Activated CD4-positive, alpha-beta memory T cell treated with anti-CD3 and anti-CD28 coated beads, Interleukin-2, amount 10 ng/mL, durations not matched to agents 7 days and 5 days (primary cell): ENCODE data around the gene CNIH1. TPM values are rescaled to one million over a fixed set of nuclear protein-coding genes. Genes with fewer than 3 reads are reported as not detected.
A peak's percentile ranks its signal among the peaks of the same experiment; 100 is the strongest.

Source experiments
- CTCF ChIA-PET: fragments of 350-600 bp; sonication (Branson Sonifier 250); formaldehyde crosslinking; loops from one replicate; lab custom pipeline; 2021; ENCODE audit warnings: antibody characterized with exemption, inconsistent platforms; lab: Charles Lee
- POLR2A ChIA-PET: fragments of 350-600 bp; sonication (Branson Sonifier 250); formaldehyde crosslinking; loops from one replicate; lab custom pipeline; 2021; ENCODE audit warnings: antibody characterized with exemption; lab: Charles Lee
- DNase-seq: peaks from one replicate; pipeline ENCODE4 v3.0.0-alpha.2; 2020
- H3K27ac Mint-ChIP-seq: one replicate; pipeline ENCODE4 v1.8.0; 2021; ENCODE audit warnings: mild to moderate bottlenecking, mixed read lengths
- H3K27me3 Mint-ChIP-seq: one replicate; pipeline ENCODE4 v1.8.0; 2021; ENCODE audit warnings: mixed read lengths
- H3K36me3 Mint-ChIP-seq: one replicate; pipeline ENCODE4 v1.8.0; 2021; ENCODE audit warnings: low read depth, mixed read lengths
- H3K4me1 Mint-ChIP-seq: one replicate; pipeline ENCODE4 v1.8.0; 2021; ENCODE audit warnings: mixed read lengths
- H3K4me3 Mint-ChIP-seq: one replicate; pipeline ENCODE4 v1.8.0; 2021; ENCODE audit warnings: mild to moderate bottlenecking, mixed read lengths
- H3K9me3 Mint-ChIP-seq: one replicate; pipeline ENCODE4 v1.8.0; 2021; ENCODE audit warnings: mixed read lengths
- total RNA-seq, 2 experiments: library from RNA; stranded (reverse); gene quantifications; one replicate each; pipeline ENCODE4 v1.2.3, GENCODE V29; 2021

CNIH1 gene
- 10 to 100 TPM; 66.2 to 69.2 TPM for total RNA-seq

DNA sequence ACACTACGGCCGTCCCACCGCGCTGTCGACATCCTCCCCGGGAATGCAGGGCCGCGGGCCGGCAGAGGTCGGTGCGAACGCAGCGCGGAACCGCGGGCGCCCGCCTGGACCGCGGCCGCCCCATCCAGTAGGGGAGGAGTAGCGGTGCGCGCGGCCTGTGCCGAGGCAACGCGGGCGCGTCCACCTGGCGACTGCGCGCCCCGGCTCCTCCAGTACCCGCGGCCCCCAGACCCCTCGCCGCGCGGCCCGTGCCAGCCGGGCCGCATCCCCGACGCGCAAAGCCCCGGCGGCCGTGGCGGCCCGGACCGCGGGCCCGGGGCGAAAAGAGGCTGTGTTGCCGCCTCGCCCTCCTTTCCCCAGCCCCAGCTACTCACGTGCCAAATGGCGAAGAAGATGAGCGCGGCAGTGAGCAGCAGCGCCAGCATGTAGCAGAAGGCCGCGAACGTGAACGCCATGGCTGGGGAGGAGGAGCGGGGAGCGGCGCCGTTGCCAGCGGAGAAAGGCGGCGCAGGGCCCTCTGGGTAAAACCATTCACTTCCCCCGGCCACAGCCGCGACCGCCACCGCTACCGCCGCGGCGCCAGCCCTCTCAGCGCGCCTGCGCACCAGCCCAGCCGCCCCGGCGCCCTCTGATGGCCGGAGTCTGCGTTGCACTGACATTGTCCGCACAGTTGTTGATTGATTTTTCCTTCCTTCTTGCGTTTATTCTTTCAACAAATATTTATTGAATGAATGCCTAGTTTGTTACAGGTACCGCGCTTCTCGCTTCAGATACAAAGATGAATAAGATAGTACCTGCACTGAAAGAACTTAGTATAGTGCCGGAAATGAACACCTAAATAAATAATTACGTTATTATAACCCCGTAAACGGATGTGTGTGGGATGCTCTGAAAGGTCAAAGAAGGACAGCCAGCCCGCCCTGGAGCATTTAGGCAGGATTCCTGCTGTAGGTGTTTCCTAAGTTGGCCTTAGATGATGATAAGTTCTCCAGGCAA is at the start of gene CNIH1:
TSS of gene CNIH1 (minus strand) at position 502 of the 996 bp plus-strand sequence. CDS start at position 455, 47 bp downstream.
- ChIA-PET CTCF (interaction anchor here (0.6 to 1.1 kb wide), 8 partner anchors 9 to 332 kb away, joined by 3 to 9 read pairs (median 4); partner anchors contain the start of genes CGRRF1 and GMFB), POLR2A (interaction anchor here (2.7 kb wide), 1 partner anchor 44 kb away, joined by 24 read pairs; the partner anchor contains the start of gene CDKN3)
- peaks cover 24% of the 10 kb centered on the region for H3K36me3 Mint-ChIP-seq
- peaks cover 7% of the 10 kb centered on the region for H3K27me3 Mint-ChIP-seq
- peak within 1 kb of the TSS; percentile 81 for H3K4me3 Mint-ChIP-seq
- peaks cover 41% of the 10 kb centered on the region for H3K4me1 Mint-ChIP-seq
- no peaks in the 10 kb centered on the region for H3K9me3 Mint-ChIP-seq
- DNase-seq, result peak; percentile 94
- peak within 1 kb of the TSS; percentile 83 for H3K27ac Mint-ChIP-seq

DNA sequence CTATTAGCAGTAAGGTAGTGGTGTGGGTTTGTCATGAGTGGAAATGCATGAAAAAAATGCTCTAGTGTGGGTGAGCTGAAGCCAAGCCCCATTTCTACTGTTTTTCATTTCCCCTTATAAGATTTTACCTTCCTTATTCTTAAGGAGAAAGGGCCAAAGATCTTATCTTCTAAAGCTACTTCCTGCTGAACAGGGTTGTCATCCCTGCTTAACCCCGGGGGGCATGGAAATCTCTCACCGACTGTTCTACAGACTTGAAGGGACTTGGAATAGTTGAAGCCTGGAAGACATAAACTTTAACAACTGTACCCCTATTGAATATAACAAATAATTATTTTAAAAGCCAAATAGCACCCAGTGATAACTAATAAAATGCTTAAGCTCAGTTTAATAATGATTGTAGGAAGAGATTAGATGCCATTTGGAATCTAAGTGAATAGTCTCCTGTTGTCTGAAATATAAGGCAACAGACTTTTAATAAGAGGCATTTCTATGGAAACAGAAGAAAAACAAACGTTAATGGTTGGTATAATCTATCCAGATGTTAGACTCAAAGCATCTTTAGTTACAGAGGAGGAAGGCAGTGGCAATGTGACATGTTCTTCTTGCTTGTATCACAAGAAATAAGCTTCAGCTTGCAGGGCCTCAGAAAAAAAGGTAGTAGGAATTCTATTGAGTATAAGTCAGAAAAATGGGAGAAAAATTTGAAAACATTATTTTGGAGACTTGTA is 49.4 kb upstream of the CNIH1 start:
- POLR2A ChIA-PET, result interaction anchor here (1.5 to 3.7 kb wide), 3 partner anchors 12 to 80 kb away, joined by 3 to 31 read pairs (median 11); partner anchors contain the start of gene CGRRF1
- CTCF ChIA-PET, result interaction anchor here (5.5 kb wide), 1 partner anchor 19 kb away, joined by 35 read pairs; the partner anchor contains the start of gene CGRRF1

GRCh38 chr14:54489731-54490444 is 48.7 kb upstream of the CNIH1 start:
- H3K36me3 Mint-ChIP-seq, result peaks cover 18% of the 10 kb centered on the region
- H3K9me3 Mint-ChIP-seq, result no peaks in the 10 kb centered on the region
- H3K4me3 Mint-ChIP-seq, result peak overlapping the region; percentile 85
- H3K27me3 Mint-ChIP-seq, result no peaks in the 10 kb centered on the region
- CTCF ChIA-PET, result interaction anchor here (0.7 to 5.5 kb wide), 3 partner anchors 20 to 284 kb away, joined by 3 to 35 read pairs (median 4); partner anchors contain the start of gene CGRRF1
- H3K4me1 Mint-ChIP-seq, result peaks cover 48% of the 10 kb centered on the region
- no peak for DNase-seq
- peak overlapping the region; percentile 86 for H3K27ac Mint-ChIP-seq
- POLR2A ChIA-PET, result interaction anchor here (0.7 to 4.0 kb wide), 5 partner anchors 13 to 93 kb away, joined by 3 to 34 read pairs (median 11); partner anchors contain the start of genes CDKN3 and CGRRF1

More for the DNA sequence above, 49.4 kb upstream of the CNIH1 start:
- Mint-ChIP-seq H3K27ac (no peak overlapping the region), H3K4me1 (peaks cover 41% of the 10 kb centered on the region), H3K36me3 (peaks cover 15% of the 10 kb centered on the region), H3K9me3 (no peaks in the 10 kb centered on the region), H3K27me3 (no peaks in the 10 kb centered on the region), H3K4me3 (no peak overlapping the region)
- DNase-seq, result no peak

- POLR2A ChIA-PET, result interaction anchor here (0.7 to 4.0 kb wide), 6 partner anchors 13 to 1337 kb away, joined by 3 to 34 read pairs (median 8); partner anchors contain the start of genes CDKN3 and CGRRF1
- Mint-ChIP-seq H3K36me3 (peaks cover 24% of the 10 kb centered on the region), H3K27ac (peak overlapping the region; percentile 86), H3K4me1 (peaks cover 54% of the 10 kb centered on the region), H3K4me3 (peak overlapping the region; percentile 85), H3K27me3 (no peaks in the 10 kb centered on the region), H3K9me3 (no peaks in the 10 kb centered on the region)
- CTCF ChIA-PET, result interaction anchor here (0.7 to 5.5 kb wide), 4 partner anchors 10 to 285 kb away, joined by 3 to 35 read pairs (median 4); partner anchors contain the start of gene CGRRF1
- DNase-seq, result no peak
Observed at GRCh38 chr14:54489318-54489683, 48.1 kb upstream of the CNIH1 start.

DNA sequence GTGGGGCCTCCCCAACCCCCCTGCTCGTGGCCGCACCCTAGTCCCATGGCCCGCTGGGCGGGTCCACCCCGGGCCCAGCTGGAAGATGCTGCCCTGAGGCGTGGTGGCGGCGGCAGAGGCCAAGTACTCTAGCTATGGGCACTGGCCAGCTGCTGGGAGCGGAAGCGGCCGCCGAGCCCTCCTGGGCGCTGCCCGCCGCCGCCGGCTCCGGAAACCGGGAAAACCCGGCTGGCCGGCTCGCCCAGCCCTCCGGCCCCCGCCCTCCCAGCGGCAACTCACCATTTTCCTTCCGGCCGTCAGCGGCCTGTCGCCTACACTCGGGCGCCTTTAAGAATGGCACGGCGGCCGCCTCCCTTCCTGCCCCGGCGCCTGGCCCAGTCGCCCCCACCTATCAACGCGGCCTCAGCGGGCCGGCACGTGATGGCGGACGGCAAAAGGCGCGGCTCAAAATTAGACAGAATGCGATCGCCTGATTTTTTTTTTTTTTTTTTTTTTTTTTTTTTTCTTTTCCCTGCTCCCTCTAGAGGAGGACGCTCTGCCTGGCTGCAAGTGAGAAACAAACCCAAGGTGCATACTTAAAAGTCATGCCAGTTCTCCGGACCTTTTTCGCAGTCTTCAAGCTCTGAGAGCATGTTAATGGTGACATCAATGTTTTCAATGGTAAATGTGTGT is 47.6 kb upstream of the CNIH1 start, which contains the start of gene GMFB:
TSS of gene GMFB (minus strand) at position 335 of the 672 bp plus-strand sequence. CDS start at position 282, 53 bp downstream.
- no peaks in the 10 kb centered on the region for H3K27me3 Mint-ChIP-seq
- ChIA-PET CTCF (interaction anchor here (0.5 to 5.5 kb wide), 10 partner anchors 9 to 601 kb away, joined by 3 to 35 read pairs (median 4); partner anchors contain the start of genes CDKN3, CGRRF1 and CNIH1), POLR2A (interaction anchor here (0.7 to 4.0 kb wide), 6 partner anchors 14 to 1337 kb away, joined by 3 to 34 read pairs (median 8); partner anchors contain the start of genes CDKN3 and CGRRF1)
- no peaks in the 10 kb centered on the region for H3K9me3 Mint-ChIP-seq
- DNase-seq, result peak; percentile 92
- H3K27ac Mint-ChIP-seq, result peak within 1 kb of the TSS; percentile 86
- H3K4me1 Mint-ChIP-seq, result peaks cover 58% of the 10 kb centered on the region
- H3K4me3 Mint-ChIP-seq, result peak within 1 kb of the TSS; percentile 85
- peaks cover 28% of the 10 kb centered on the region for H3K36me3 Mint-ChIP-seq

- Mint-ChIP-seq H3K27me3 (no peaks in the 10 kb centered on the region), H3K4me3 (peak overlapping the region; percentile 85), H3K36me3 (peaks cover 32% of the 10 kb centered on the region), H3K9me3 (no peaks in the 10 kb centered on the region), H3K4me1 (peaks cover 62% of the 10 kb centered on the region), H3K27ac (peak overlapping the region; percentile 80)
- no peak for DNase-seq
- ChIA-PET CTCF (interaction anchor here (0.5 to 5.5 kb wide), 9 partner anchors 9 to 602 kb away, joined by 3 to 35 read pairs (median 4); partner anchors contain the start of genes CDKN3, CGRRF1 and CNIH1), POLR2A (interaction anchor here (1.8 to 4.0 kb wide), 4 partner anchors 14 to 1336 kb away, joined by 4 to 34 read pairs (median 21); partner anchors contain the start of genes CDKN3 and CGRRF1)
Observed at GRCh38 chr14:54488318-54488645, 47.1 kb upstream of the CNIH1 start.

GRCh38 chr14:54487771-54488170 is 46.6 kb upstream of the CNIH1 start:
- ChIA-PET POLR2A (interaction anchor here (1.8 to 4.0 kb wide), 4 partner anchors 15 to 1336 kb away, joined by 4 to 34 read pairs (median 21); partner anchors contain the start of genes CDKN3 and CGRRF1), CTCF (interaction anchor here (0.6 to 5.5 kb wide), 8 partner anchors 8 to 850 kb away, joined by 3 to 35 read pairs (median 4); partner anchors contain the start of genes CGRRF1 and CNIH1)
- no peak for DNase-seq
- peak overlapping the region; percentile 85 for H3K4me3 Mint-ChIP-seq
- no peaks in the 10 kb centered on the region for H3K9me3 Mint-ChIP-seq
- no peaks in the 10 kb centered on the region for H3K27me3 Mint-ChIP-seq
- H3K36me3 Mint-ChIP-seq, result peaks cover 36% of the 10 kb centered on the region
- H3K4me1 Mint-ChIP-seq, result peaks cover 66% of the 10 kb centered on the region
- H3K27ac Mint-ChIP-seq, result peak overlapping the region; percentile 80

DNA sequence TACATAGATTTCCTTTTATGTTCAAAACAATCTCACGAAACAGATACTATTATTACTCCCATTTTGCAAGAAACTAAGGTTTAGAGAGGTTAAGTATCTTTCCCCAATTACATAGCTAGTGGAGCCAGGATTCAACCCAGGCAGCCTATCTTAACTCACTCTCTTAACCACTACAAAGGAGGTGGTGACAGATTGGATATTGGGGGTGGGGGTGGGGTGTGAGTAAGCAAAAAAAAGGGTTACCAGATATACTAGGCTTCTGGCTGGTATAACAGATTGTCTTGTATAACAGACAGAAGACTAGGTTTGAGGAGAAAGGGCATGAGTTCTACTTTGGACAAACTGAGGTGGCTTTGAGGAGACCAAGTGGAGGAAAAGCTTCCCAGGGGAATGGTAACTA is 45.5 kb upstream of the CNIH1 start:
- no peak for DNase-seq
- H3K27me3 Mint-ChIP-seq, result no peaks in the 10 kb centered on the region
- peaks cover 71% of the 10 kb centered on the region for H3K4me1 Mint-ChIP-seq
- H3K4me3 Mint-ChIP-seq, result peak overlapping the region; percentile 58
- ChIA-PET POLR2A (interaction anchor here (4.0 kb wide), 1 partner anchor 90 kb away, joined by 34 read pairs; the partner anchor contains the start of gene CDKN3), CTCF (interaction anchor here (5.5 kb wide), 1 partner anchor 23 kb away, joined by 35 read pairs; the partner anchor contains the start of gene CGRRF1)
- H3K9me3 Mint-ChIP-seq, result no peaks in the 10 kb centered on the region
- no peak overlapping the region for H3K27ac Mint-ChIP-seq
- peaks cover 42% of the 10 kb centered on the region for H3K36me3 Mint-ChIP-seq

GRCh38 chr14:54483846-54484245 is 42.7 kb upstream of the CNIH1 start:
- no peaks in the 10 kb centered on the region for H3K27me3 Mint-ChIP-seq
- ChIA-PET CTCF (interaction anchor here (1.0 to 1.7 kb wide), 2 partner anchors 26 to 290 kb away, joined by 4 to 5 read pairs; partner anchors contain the start of gene CGRRF1), POLR2A (interaction anchor here (1.1 kb wide), 1 partner anchor 26 kb away, joined by 3 read pairs; the partner anchor contains the start of gene CGRRF1)
- no peak overlapping the region for H3K4me3 Mint-ChIP-seq
- DNase-seq, result no peak
- peaks cover 54% of the 10 kb centered on the region for H3K4me1 Mint-ChIP-seq
- H3K9me3 Mint-ChIP-seq, result no peaks in the 10 kb centered on the region
- H3K36me3 Mint-ChIP-seq, result peaks cover 46% of the 10 kb centered on the region
- no peak overlapping the region for H3K27ac Mint-ChIP-seq

DNA sequence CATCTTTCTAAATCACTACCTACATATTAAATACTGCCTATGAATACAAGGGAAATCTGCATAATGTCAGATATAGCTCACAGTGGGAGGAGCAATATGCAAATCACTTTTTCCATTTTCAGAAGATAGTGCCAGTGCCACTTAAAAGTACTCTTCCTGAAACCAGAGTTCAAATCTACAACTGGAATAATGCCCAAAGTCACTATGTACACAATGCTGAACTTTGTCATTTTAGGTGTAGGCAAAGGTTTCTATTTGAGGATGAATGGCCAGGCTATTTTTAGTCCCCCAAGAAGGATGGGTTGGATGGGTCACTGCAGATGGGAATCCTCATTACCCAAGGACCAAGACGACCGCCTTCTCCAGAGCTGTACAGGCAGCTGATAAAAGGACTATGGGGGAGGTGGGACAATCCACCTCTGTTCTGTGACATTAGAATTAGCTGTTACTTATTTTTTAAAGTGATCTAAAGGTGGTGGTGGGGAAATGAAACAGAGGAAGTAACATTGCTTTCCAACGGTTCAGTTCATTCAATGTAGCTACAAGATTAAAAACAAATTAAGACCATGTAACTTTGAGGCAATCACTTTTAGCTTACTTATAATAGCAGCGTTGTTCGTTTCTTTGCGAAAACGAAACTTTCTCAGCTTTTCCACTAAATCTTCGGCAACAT is 42.0 kb upstream of the CNIH1 start:
- H3K9me3 Mint-ChIP-seq, result no peaks in the 10 kb centered on the region
- ChIA-PET CTCF (interaction anchor here (1.0 kb wide), 1 partner anchor 291 kb away, joined by 4 read pairs; no protein-coding TSS in a partner anchor), POLR2A (interaction anchor here (1.1 kb wide), 1 partner anchor 26 kb away, joined by 3 read pairs; the partner anchor contains the start of gene CGRRF1)
- H3K36me3 Mint-ChIP-seq, result peaks cover 50% of the 10 kb centered on the region
- DNase-seq, result no peak
- no peaks in the 10 kb centered on the region for H3K27me3 Mint-ChIP-seq
- no peak overlapping the region for H3K27ac Mint-ChIP-seq
- H3K4me1 Mint-ChIP-seq, result peaks cover 54% of the 10 kb centered on the region
- H3K4me3 Mint-ChIP-seq, result no peak overlapping the region
